Measurements from ENCODE around the gene DSCAM.

The DSCAM gene

GRCh38 chr21:40706806-40707655, 139.9 kb downstream of the DSCAM start:
- no peaks in the 10 kb centered on the region for H3K9me2 ChIP-seq (replicated peaks; ENCODE audit: insufficient read depth, low read length)
- no peaks in the 10 kb centered on the region for H3K36me3 ChIP-seq (ENCODE audit: low read length)
- no peaks in the 10 kb centered on the region for H3K27me3 ChIP-seq (ENCODE audit: low read length)
- TF ChIP-seq EZH2phosphoT487 (conservative IDR thresholded peaks at IDR 0.05; ENCODE audit: low read length) (no peak), CTCF (IDR thresholded peaks at IDR 0.05; ENCODE audit: insufficient read depth, low read length, poor library complexity, severe bottlenecking) (no peak)
- H3K9me3 ChIP-seq (ENCODE audit: insufficient read depth, low read length) = no peaks in the 10 kb centered on the region
- H3K4me3 ChIP-seq (ENCODE audit: insufficient read depth, low read length, poor library complexity, severe bottlenecking) = no peak overlapping the region
- no peak overlapping the region for H3K9ac ChIP-seq (ENCODE audit: low read length)
- H3K4me2 ChIP-seq (ENCODE audit: low read depth, low read length, poor library complexity, severe bottlenecking) = no peak overlapping the region
- H3K79me2 ChIP-seq (ENCODE audit: insufficient read depth, low read length) = no peaks in the 10 kb centered on the region
- no peaks in the 10 kb centered on the region for H3F3A ChIP-seq (ENCODE audit: insufficient read depth)
- no peak overlapping the region for H3K27ac ChIP-seq (ENCODE audit: low read depth, low read length)
- H4K20me1 ChIP-seq (ENCODE audit: low read depth, low read length) = no peaks in the 10 kb centered on the region
- no peak overlapping the region for H2AFZ ChIP-seq (ENCODE audit: low read depth, low read length, severe bottlenecking)

GRCh38 chr21:40706176-40706575, 140.8 kb downstream of the DSCAM start:
- Histone ChIP-seq H3K9me2 (replicated peaks; ENCODE audit: insufficient read depth, low read length) (no peaks in the 10 kb centered on the region), H2AFZ (ENCODE audit: low read depth, low read length, severe bottlenecking) (no peak overlapping the region), H3K9me3 (ENCODE audit: insufficient read depth, low read length) (no peaks in the 10 kb centered on the region), H4K20me1 (ENCODE audit: low read depth, low read length) (no peaks in the 10 kb centered on the region), H3F3A (ENCODE audit: insufficient read depth) (no peaks in the 10 kb centered on the region), H3K36me3 (ENCODE audit: low read length) (no peaks in the 10 kb centered on the region), H3K27me3 (ENCODE audit: low read length) (no peaks in the 10 kb centered on the region), H3K9ac (ENCODE audit: low read length) (no peak overlapping the region), H3K79me2 (ENCODE audit: insufficient read depth, low read length) (no peaks in the 10 kb centered on the region), H3K27ac (ENCODE audit: low read depth, low read length) (no peak overlapping the region), H3K4me3 (ENCODE audit: insufficient read depth, low read length, poor library complexity, severe bottlenecking) (no peak overlapping the region), H3K4me2 (ENCODE audit: low read depth, low read length, poor library complexity, severe bottlenecking) (no peak overlapping the region)
- no peak for TF ChIP-seq CTCF (IDR thresholded peaks at IDR 0.05; ENCODE audit: insufficient read depth, low read length, poor library complexity, severe bottlenecking)
- no peak for TF ChIP-seq EZH2phosphoT487 (conservative IDR thresholded peaks at IDR 0.05; ENCODE audit: low read length)

DNA sequence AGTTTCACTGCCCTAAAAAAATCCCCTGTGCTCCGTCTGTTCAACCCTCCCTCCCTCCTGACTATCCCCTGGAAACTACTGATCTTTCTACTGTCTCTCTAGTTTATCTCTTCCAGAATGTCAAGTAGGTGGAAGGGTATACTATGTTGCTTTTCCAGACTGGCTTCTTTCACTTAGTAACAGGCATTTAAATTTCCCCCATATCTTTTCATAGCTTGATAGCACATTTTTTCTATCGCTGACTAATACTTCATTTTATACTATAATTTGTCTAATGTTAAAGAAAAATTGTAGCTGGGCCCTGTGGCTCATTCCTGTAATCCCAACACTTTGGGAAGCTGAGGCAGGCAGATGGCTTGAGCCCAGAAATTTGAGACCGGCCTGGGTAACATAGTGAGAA, 142.8 kb downstream of the DSCAM start:
- Histone ChIP-seq H3K4me3 (ENCODE audit: insufficient read depth, low read length, poor library complexity, severe bottlenecking) (no peak overlapping the region), H3K79me2 (ENCODE audit: insufficient read depth, low read length) (no peaks in the 10 kb centered on the region)

More for the DNA sequence above, 142.8 kb downstream of the DSCAM start:
- Histone ChIP-seq H3K27me3 (ENCODE audit: low read length) (no peaks in the 10 kb centered on the region), H2AFZ (ENCODE audit: low read depth, low read length, severe bottlenecking) (no peak overlapping the region), H3K27ac (ENCODE audit: low read depth, low read length) (no peak overlapping the region), H3K9ac (ENCODE audit: low read length) (no peak overlapping the region), H3K9me3 (ENCODE audit: insufficient read depth, low read length) (no peaks in the 10 kb centered on the region), H3K9me2 (replicated peaks; ENCODE audit: insufficient read depth, low read length) (no peaks in the 10 kb centered on the region), H3F3A (ENCODE audit: insufficient read depth) (no peaks in the 10 kb centered on the region), H3K4me2 (ENCODE audit: low read depth, low read length, poor library complexity, severe bottlenecking) (no peak overlapping the region), H4K20me1 (ENCODE audit: low read depth, low read length) (no peaks in the 10 kb centered on the region), H3K36me3 (ENCODE audit: low read length) (no peaks in the 10 kb centered on the region)
- no peak for TF ChIP-seq CTCF (IDR thresholded peaks at IDR 0.05; ENCODE audit: insufficient read depth, low read length, poor library complexity, severe bottlenecking)
- no peak for TF ChIP-seq EZH2phosphoT487 (conservative IDR thresholded peaks at IDR 0.05; ENCODE audit: low read length)

All from SU-DHL-6 (cell line).